Neuronal stem cell (in vitro differentiated cells): ENCODE measurements around the gene DNM3.

ENCODE experiments used
- DNase-seq: peaks from one replicate; pipeline ENCODE4 v3.0.0-alpha.2; 2013; ENCODE audit warnings: low spot score
- H2AFZ ChIP-seq: one replicate; pipeline ENCODE4 v1.6.1; 2013; ENCODE audit warnings: mild to moderate bottlenecking, low read length, inconsistent platforms
- H2AK5ac ChIP-seq: 2 replicates; pipeline ENCODE4 v1.6.1; 2013; ENCODE audit warnings: low read depth, mild to moderate bottlenecking, inconsistent platforms, low read length, moderate library complexity, mixed read lengths
- H2BK120ac ChIP-seq: 2 replicates; pipeline ENCODE4 v1.6.1; 2013; ENCODE audit warnings: low read depth, mild to moderate bottlenecking, inconsistent platforms, low read length, moderate library complexity, mixed read lengths
- H2BK12ac ChIP-seq: one replicate; pipeline ENCODE4 v1.6.1; 2013; ENCODE audit warnings: low read length, inconsistent platforms
- H2BK15ac ChIP-seq: 2 replicates; pipeline ENCODE4 v1.6.1; 2013; ENCODE audit warnings: mild to moderate bottlenecking, low read length, inconsistent platforms, mixed read lengths
- H2BK5ac ChIP-seq: one replicate; pipeline ENCODE4 v1.6.1; 2013; ENCODE audit warnings: inconsistent platforms, mild to moderate bottlenecking, low read length, moderate library complexity
- H3K14ac ChIP-seq: one replicate; pipeline ENCODE4 v1.6.1; 2013; ENCODE audit warnings: low read length, inconsistent platforms
- H3K18ac ChIP-seq: 2 replicates; pipeline ENCODE4 v1.6.1; 2013; ENCODE audit warnings: low read length, inconsistent platforms
- H3K23ac ChIP-seq: 2 replicates; pipeline ENCODE4 v1.6.1; 2013; ENCODE audit warnings: low read depth, mild to moderate bottlenecking, mixed read lengths, low read length, inconsistent platforms; ENCODE audit not compliant: poor library complexity
- H3K27ac ChIP-seq: replicated peaks from 3 replicates; pipeline ENCODE4 v1.5.1; 2013; ENCODE audit warnings: low read length, inconsistent platforms
- H3K27me3 ChIP-seq, 3 experiments: 2 replicates each; pipeline ENCODE4 v1.6.1; 2013; ENCODE audit warnings: low read length in 3 of 3, mild to moderate bottlenecking in 2 of 3, inconsistent platforms in 1 of 3, low read depth in 1 of 3, mixed read lengths in 1 of 3, moderate library complexity in 1 of 3; ENCODE audit not compliant: control insufficient read depth in 3 of 3, insufficient read depth in 3 of 3
- H3K36me3 ChIP-seq, 2 donors: replicated peaks in 1 of 2; 2 replicates each; pipeline ENCODE4 v1.6.1; 2013; ENCODE audit warnings: low read length in 2 of 2; ENCODE audit not compliant: control insufficient read depth in 2 of 2, insufficient read depth in 2 of 2
- H3K4ac ChIP-seq: 2 replicates; pipeline ENCODE4 v1.6.1; 2013; ENCODE audit warnings: inconsistent platforms, mild to moderate bottlenecking, low read length, moderate library complexity
- H3K4me1 ChIP-seq, 2 donors: 1 replicate in 1 of 2; 2 replicates in 1 of 2; pipeline ENCODE4 v1.6.1; 2013; ENCODE audit warnings: low read length in 2 of 2, low read depth in 1 of 2; ENCODE audit not compliant: control insufficient read depth in 2 of 2, insufficient read depth in 1 of 2
- H3K4me2 ChIP-seq: one replicate; pipeline ENCODE4 v1.6.1; 2013; ENCODE audit warnings: mild to moderate bottlenecking, low read length, inconsistent platforms; ENCODE audit not compliant: insufficient read depth, poor library complexity, severe bottlenecking
- H3K4me3 ChIP-seq, 2 donors: 2 replicates each; pipeline ENCODE4 v1.5.1; 2013; ENCODE audit warnings: low read length in 2 of 2, mild to moderate bottlenecking in 2 of 2, inconsistent platforms in 1 of 2, moderate library complexity in 1 of 2
- H3K79me1 ChIP-seq: one replicate; pipeline ENCODE4 v1.6.1; 2013; ENCODE audit warnings: low read depth, mild to moderate bottlenecking, inconsistent platforms, low read length, moderate library complexity
- H3K9ac ChIP-seq: one replicate; pipeline ENCODE4 v1.6.1; 2013; ENCODE audit warnings: mild to moderate bottlenecking, low read depth, low read length, inconsistent platforms; ENCODE audit not compliant: poor library complexity
- H3K9me3 ChIP-seq, 2 donors: replicated peaks in 1 of 2; 2 replicates each; pipeline versions ENCODE3 to v1.6.1; 2013; ENCODE audit warnings: low read length in 2 of 2, mild to moderate bottlenecking in 2 of 2, inconsistent platforms in 1 of 2, low read depth in 1 of 2, mixed read lengths in 1 of 2, moderate library complexity in 1 of 2; ENCODE audit not compliant: control insufficient read depth in 2 of 2, insufficient read depth in 1 of 2
- H4K8ac ChIP-seq: one replicate; pipeline ENCODE4 v1.6.1; 2013; ENCODE audit warnings: low read depth, mild to moderate bottlenecking, inconsistent platforms, low read length, moderate library complexity
- H4K91ac ChIP-seq: one replicate; pipeline ENCODE4 v1.6.1; 2013; ENCODE audit warnings: low read length, low read depth, mild to moderate bottlenecking, inconsistent platforms; ENCODE audit not compliant: poor library complexity
- WGBS, 2 donors: extraction: QIAGEN DNeasy Blood & Tissue Kit; methylation state at CpG; one replicate each; pipeline ENCODE4 v1.1.7; 2013; ENCODE audit warnings: missing lambda C conversion rate in 2 of 2, mixed read lengths in 1 of 2; ENCODE audit not compliant: insufficient read length in 2 of 2, insufficient replicate concordance in 1 of 2; ENCODE audit errors: extremely low coverage in 2 of 2; 5-methylcytosine and 5-hydroxymethylcytosine counted together

Gene DNM3

DNA sequence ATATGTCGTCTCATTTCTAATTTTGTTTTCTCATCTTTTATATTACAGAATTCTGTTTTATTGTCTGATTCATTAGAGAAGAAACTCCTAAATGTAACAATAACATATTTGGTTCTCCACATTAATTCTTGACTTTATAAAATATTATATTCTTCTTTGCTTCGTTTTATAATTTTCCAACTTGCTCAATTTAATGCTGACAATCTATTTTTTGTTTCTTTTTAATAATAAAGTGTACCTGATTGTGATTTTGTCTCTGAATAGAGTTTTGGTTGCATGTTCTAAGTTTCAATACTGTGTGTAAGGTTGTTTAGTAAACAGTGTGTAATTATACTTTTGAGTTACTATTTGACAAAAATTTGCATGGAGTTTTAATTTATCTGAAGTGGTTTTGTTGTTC lies 448.1 kb downstream of the DNM3 start:
- Histone ChIP-seq H3K9ac (no peak overlapping the region), H3K4me3 (no peak overlapping the region), H2AK5ac (no peak overlapping the region), H3K4me2 (no peak overlapping the region), H3K27ac (no peak overlapping the region), H3K23ac (no peak overlapping the region), H2AFZ (no peak overlapping the region), H2BK120ac (no peak overlapping the region), H4K8ac (no peak overlapping the region), H3K14ac (no peak overlapping the region), H3K18ac (no peak overlapping the region), H2BK5ac (no peak overlapping the region), H2BK12ac (no peak overlapping the region), H3K27me3 (no peaks in the 10 kb centered on the region), H3K79me1 (no peaks in the 10 kb centered on the region), H3K36me3 (no peaks in the 10 kb centered on the region), H3K4me1 (no peaks in the 10 kb centered on the region), H3K4ac (no peak overlapping the region), H2BK15ac (no peak overlapping the region), H4K91ac (no peak overlapping the region), H3K9me3 (no peaks in the 10 kb centered on the region)
- DNase-seq = no peak
- no CpG with 5 or more reads among the region's 2 CpGs for WGBS, 2 donors

DNA sequence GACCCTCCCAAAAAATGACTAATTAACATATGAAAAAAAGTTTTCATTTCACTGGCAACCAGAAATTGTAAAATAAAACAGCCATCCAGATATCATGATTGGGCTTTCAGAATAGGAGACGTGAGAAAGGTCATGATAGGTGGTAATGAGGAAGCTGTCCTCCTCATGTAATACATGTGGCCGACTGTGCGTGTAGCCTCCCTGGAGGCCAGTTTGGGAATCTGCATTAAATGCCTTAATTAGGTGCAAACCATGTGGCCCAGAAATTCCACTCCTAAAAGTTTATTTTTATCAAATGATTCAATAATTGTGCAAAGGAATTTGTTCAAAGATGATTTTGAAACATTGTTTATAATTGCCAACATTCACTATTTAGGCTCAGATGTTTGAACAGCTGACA lies 451.5 kb downstream of the DNM3 start:
- Histone ChIP-seq H3K27ac (no peak overlapping the region), H4K8ac (no peak overlapping the region), H3K4me1 (no peaks in the 10 kb centered on the region), H3K23ac (no peak overlapping the region), H2AFZ (no peak overlapping the region), H3K9me3 (no peaks in the 10 kb centered on the region), H3K4me2 (no peak overlapping the region), H2AK5ac (no peak overlapping the region), H3K4me3 (no peak overlapping the region), H2BK15ac (no peak overlapping the region), H2BK120ac (no peak overlapping the region), H3K9ac (no peak overlapping the region), H2BK12ac (no peak overlapping the region), H3K14ac (no peak overlapping the region), H2BK5ac (no peak overlapping the region), H3K4ac (no peak overlapping the region), H3K79me1 (no peaks in the 10 kb centered on the region), H3K27me3 (no peaks in the 10 kb centered on the region), H3K18ac (no peak overlapping the region), H4K91ac (no peak overlapping the region), H3K36me3 (no peaks in the 10 kb centered on the region)
- no peak for DNase-seq
- WGBS, 2 donors = no CpG with 5 or more reads among the region's 3 CpGs

DNA sequence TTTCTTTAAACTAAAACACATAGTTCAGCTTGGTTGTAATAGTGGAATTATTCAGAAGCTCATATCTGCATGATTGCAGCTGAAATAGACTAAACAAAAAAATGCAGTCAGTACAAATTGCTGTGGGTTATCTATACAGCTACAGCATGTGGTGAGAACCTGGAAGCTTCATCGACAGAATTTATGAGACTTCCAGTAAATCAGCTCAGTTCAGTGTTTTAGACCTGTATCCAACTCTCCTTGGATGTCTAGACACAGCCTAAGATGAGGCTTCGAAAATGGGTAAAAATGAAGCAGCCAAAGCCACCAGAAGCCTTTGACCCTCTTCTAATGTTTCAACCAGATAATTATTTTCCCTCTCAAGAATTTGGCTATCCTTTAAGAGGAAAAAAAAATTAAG lies 452.1 kb downstream of the DNM3 start:
- no peak for DNase-seq
- no peak overlapping the region for H4K91ac ChIP-seq
- no peak overlapping the region for H2BK5ac ChIP-seq
- no peak overlapping the region for H3K9ac ChIP-seq
- no peak overlapping the region for H3K4me3 ChIP-seq
- no CpG with 5 or more reads among the region's 2 CpGs for WGBS, 2 donors
- no peaks in the 10 kb centered on the region for H3K27me3 ChIP-seq
- no peaks in the 10 kb centered on the region for H3K79me1 ChIP-seq
- no peak overlapping the region for H4K8ac ChIP-seq
- H3K9me3 ChIP-seq = no peaks in the 10 kb centered on the region
- H3K4me1 ChIP-seq = no peaks in the 10 kb centered on the region
- H2BK12ac ChIP-seq = no peak overlapping the region
- H2AK5ac ChIP-seq = no peak overlapping the region
- no peak overlapping the region for H3K4ac ChIP-seq
- H3K4me2 ChIP-seq = no peak overlapping the region
- no peak overlapping the region for H2BK15ac ChIP-seq
- no peak overlapping the region for H2BK120ac ChIP-seq
- H3K23ac ChIP-seq = no peak overlapping the region
- H3K27ac ChIP-seq = no peak overlapping the region
- no peak overlapping the region for H2AFZ ChIP-seq
- no peak overlapping the region for H3K14ac ChIP-seq
- H3K36me3 ChIP-seq = no peaks in the 10 kb centered on the region
- no peak overlapping the region for H3K18ac ChIP-seq

DNA sequence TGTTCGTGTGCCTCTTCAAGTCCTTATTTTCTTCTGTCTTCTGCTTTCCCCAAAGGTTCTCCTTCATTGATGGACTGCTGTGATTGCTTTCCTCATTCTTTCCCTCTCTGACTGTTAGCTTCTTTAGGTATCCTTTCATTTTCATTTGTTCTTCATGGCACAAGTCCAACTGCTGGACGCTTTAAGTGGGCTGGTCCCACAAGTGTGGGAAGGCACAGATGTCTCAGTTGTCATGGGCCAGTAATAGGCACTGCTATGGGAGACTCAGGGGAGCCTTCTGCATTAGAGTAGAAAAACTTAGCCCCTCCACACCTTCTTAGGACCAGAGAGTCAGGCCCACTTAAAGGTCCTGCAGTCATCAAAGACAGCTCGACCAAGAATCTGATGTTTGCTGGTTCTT lies 456.8 kb downstream of the DNM3 start:
- H2AFZ ChIP-seq = no peak overlapping the region
- no peak overlapping the region for H4K8ac ChIP-seq

More for the DNA sequence above, 456.8 kb downstream of the DNM3 start:
- Histone ChIP-seq H3K36me3 (no peaks in the 10 kb centered on the region), H3K4me1 (no peaks in the 10 kb centered on the region), H3K9me3 (peaks cover 0 to 2% of the 10 kb centered on the region in 2 donors), H3K79me1 (no peaks in the 10 kb centered on the region), H3K18ac (no peak overlapping the region), H4K91ac (no peak overlapping the region), H3K4ac (no peak overlapping the region), H3K4me3 (no peak overlapping the region), H2BK15ac (no peak overlapping the region), H3K4me2 (no peak overlapping the region), H2BK12ac (no peak overlapping the region), H3K23ac (no peak overlapping the region), H3K27me3 (no peaks in the 10 kb centered on the region), H2AK5ac (no peak overlapping the region), H3K14ac (no peak overlapping the region), H2BK120ac (no peak overlapping the region), H2BK5ac (no peak overlapping the region), H3K27ac (no peak overlapping the region), H3K9ac (no peak overlapping the region)
- WGBS, 2 donors = no CpG with 5 or more reads among the region's 3 CpGs
- DNase-seq = no peak
